Ovary (tissue), 3 donors: ENCODE results near the gene OR1E2.

ENCODE experiments used
- EP300 ChIP-seq: sonication (generic); formaldehyde crosslinking; IDR thresholded peaks from one replicate; pipeline ENCODE4 v1.6.1; 2017; ENCODE audit warnings: antibody characterized with exemption
- TF ChIP-seq, protein P1 (sequence below), 3 donors: fragments of 450-650 bp in 2 of 3; fragments of 200-600 bp in 1 of 3; IDR thresholded peaks; one replicate each; pipeline versions ENCODE4 v1.5.1 to v1.8.0; 2016 to 2022; ENCODE audit warnings: antibody characterized with exemption in 3 of 3, mild to moderate bottlenecking in 1 of 3
- donor health status: DM: no; HTN: no; CAD: no.

GRCh38 chr17:3440451-3440850 is 6.8 kb upstream of the OR1E2 start:
- TF ChIP-seq, protein P1, sequence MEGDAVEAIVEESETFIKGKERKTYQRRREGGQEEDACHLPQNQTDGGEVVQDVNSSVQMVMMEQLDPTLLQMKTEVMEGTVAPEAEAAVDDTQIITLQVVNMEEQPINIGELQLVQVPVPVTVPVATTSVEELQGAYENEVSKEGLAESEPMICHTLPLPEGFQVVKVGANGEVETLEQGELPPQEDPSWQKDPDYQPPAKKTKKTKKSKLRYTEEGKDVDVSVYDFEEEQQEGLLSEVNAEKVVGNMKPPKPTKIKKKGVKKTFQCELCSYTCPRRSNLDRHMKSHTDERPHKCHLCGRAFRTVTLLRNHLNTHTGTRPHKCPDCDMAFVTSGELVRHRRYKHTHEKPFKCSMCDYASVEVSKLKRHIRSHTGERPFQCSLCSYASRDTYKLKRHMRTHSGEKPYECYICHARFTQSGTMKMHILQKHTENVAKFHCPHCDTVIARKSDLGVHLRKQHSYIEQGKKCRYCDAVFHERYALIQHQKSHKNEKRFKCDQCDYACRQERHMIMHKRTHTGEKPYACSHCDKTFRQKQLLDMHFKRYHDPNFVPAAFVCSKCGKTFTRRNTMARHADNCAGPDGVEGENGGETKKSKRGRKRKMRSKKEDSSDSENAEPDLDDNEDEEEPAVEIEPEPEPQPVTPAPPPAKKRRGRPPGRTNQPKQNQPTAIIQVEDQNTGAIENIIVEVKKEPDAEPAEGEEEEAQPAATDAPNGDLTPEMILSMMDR (IDR thresholded peaks at IDR 0.05), result no peak
- no peak for TF ChIP-seq EP300
